Measurements from ENCODE around the gene DNAJC27.

The DNAJC27 gene

GRCh38 chr2:24909555-24910177 lies 62.1 kb downstream of the DNAJC27 start:
- Histone ChIP-seq H3K4me3 (ENCODE audit: low read length, poor library complexity, severe bottlenecking) (no peak overlapping the region), H3K79me2 (ENCODE audit: insufficient read depth, low read length) (peaks cover 82% of the 10 kb centered on the region), H3K9ac (ENCODE audit: low read depth, low read length, poor library complexity, severe bottlenecking) (no peak overlapping the region), H3K4me1 (ENCODE audit: insufficient read depth, low read length, poor library complexity, severe bottlenecking) (peaks cover 21% of the 10 kb centered on the region), H3K27me3 (ENCODE audit: insufficient read depth, low read length, poor library complexity, severe bottlenecking) (no peaks in the 10 kb centered on the region), H3K4me2 (ENCODE audit: low read depth, low read length, poor library complexity, severe bottlenecking) (peak overlapping the region; percentile 15), H3K9me3 (ENCODE audit: insufficient read depth, low read depth, low read length) (no peaks in the 10 kb centered on the region), H3F3A (ENCODE audit: low read depth) (no peaks in the 10 kb centered on the region), H3K36me3 (ENCODE audit: insufficient read depth, low read length) (peaks cover 11% of the 10 kb centered on the region; the same call in 1 of the 2 replicates), H2AFZ (ENCODE audit: low read length) (no peak overlapping the region), H4K20me1 (ENCODE audit: insufficient read depth, low read length, poor library complexity, severe bottlenecking) (peaks cover 20% of the 10 kb centered on the region), H3K9me2 (replicated peaks; ENCODE audit: low read depth, low read length) (no peaks in the 10 kb centered on the region)
- no peak for TF ChIP-seq CTCF (conservative IDR thresholded peaks at IDR 0.05; ENCODE audit: low read length)
- TF ChIP-seq EZH2phosphoT487 (IDR thresholded peaks at IDR 0.05; ENCODE audit: borderline replicate concordance), result no peak

DNA sequence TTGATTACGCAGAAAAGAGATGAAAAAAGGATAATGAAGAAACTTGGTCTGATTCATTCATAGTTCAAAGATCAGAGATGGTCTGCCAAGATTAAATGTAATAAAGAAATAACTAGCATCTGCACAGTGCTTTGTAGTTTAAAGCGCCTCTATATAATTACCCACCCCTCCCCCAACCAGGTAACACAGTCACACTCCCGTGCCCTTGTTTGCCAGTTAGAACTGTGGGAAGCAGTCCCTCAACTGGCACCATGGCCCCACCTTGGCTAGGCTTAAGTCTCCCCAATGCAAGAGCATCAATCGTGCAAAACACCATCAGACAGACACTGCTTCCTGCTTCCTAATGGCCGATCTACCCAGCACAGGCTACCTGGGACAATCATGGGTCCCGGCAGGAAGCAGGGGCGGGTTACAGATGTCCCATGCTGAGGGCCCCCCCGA lies 63.3 kb downstream of the DNAJC27 start:
- Histone ChIP-seq H2AFZ (ENCODE audit: low read length) (no peak overlapping the region), H3K4me1 (ENCODE audit: insufficient read depth, low read length, poor library complexity, severe bottlenecking) (peaks cover 19% of the 10 kb centered on the region), H3K9me2 (replicated peaks; ENCODE audit: low read depth, low read length) (no peaks in the 10 kb centered on the region), H4K20me1 (ENCODE audit: insufficient read depth, low read length, poor library complexity, severe bottlenecking) (peaks cover 10% of the 10 kb centered on the region), H3K9me3 (ENCODE audit: insufficient read depth, low read depth, low read length) (no peaks in the 10 kb centered on the region), H3F3A (ENCODE audit: low read depth) (no peaks in the 10 kb centered on the region), H3K27me3 (ENCODE audit: insufficient read depth, low read length, poor library complexity, severe bottlenecking) (no peaks in the 10 kb centered on the region), H3K36me3 (ENCODE audit: insufficient read depth, low read length) (peaks cover 12% of the 10 kb centered on the region; the same call in 1 of the 2 replicates), H3K4me3 (ENCODE audit: low read length, poor library complexity, severe bottlenecking) (no peak overlapping the region), H3K79me2 (ENCODE audit: insufficient read depth, low read length) (peaks cover 70% of the 10 kb centered on the region), H3K4me2 (ENCODE audit: low read depth, low read length, poor library complexity, severe bottlenecking) (peak overlapping the region; percentile 15), H3K9ac (ENCODE audit: low read depth, low read length, poor library complexity, severe bottlenecking) (no peak overlapping the region)
- TF ChIP-seq EZH2phosphoT487 (IDR thresholded peaks at IDR 0.05; ENCODE audit: borderline replicate concordance) (no peak), CTCF (conservative IDR thresholded peaks at IDR 0.05; ENCODE audit: low read length) (no peak)

- no peak overlapping the region for H2AFZ ChIP-seq (ENCODE audit: low read length)
- no peak overlapping the region for H3K9ac ChIP-seq (ENCODE audit: low read depth, low read length, poor library complexity, severe bottlenecking)
- no peaks in the 10 kb centered on the region for H3K9me3 ChIP-seq (ENCODE audit: insufficient read depth, low read depth, low read length)
- peaks cover 5% of the 10 kb centered on the region for H4K20me1 ChIP-seq (ENCODE audit: insufficient read depth, low read length, poor library complexity, severe bottlenecking)
- peaks cover 62% of the 10 kb centered on the region for H3K79me2 ChIP-seq (ENCODE audit: insufficient read depth, low read length)
- no peaks in the 10 kb centered on the region for H3K9me2 ChIP-seq (replicated peaks; ENCODE audit: low read depth, low read length)
- H3K4me3 ChIP-seq (ENCODE audit: low read length, poor library complexity, severe bottlenecking), result no peak overlapping the region
- no peaks in the 10 kb centered on the region for H3F3A ChIP-seq (ENCODE audit: low read depth)
- no peak overlapping the region for H3K4me2 ChIP-seq (ENCODE audit: low read depth, low read length, poor library complexity, severe bottlenecking)
- no peaks in the 10 kb centered on the region for H3K27me3 ChIP-seq (ENCODE audit: insufficient read depth, low read length, poor library complexity, severe bottlenecking)
- no peak for TF ChIP-seq CTCF (conservative IDR thresholded peaks at IDR 0.05; ENCODE audit: low read length)
- TF ChIP-seq EZH2phosphoT487 (IDR thresholded peaks at IDR 0.05; ENCODE audit: borderline replicate concordance), result no peak
- peaks cover 10% of the 10 kb centered on the region for H3K4me1 ChIP-seq (ENCODE audit: insufficient read depth, low read length, poor library complexity, severe bottlenecking)
- H3K36me3 ChIP-seq (ENCODE audit: insufficient read depth, low read length), result peaks cover 25% of the 10 kb centered on the region; the same call in 1 of the 2 replicates
Measured at GRCh38 chr2:24907116-24907515, 64.6 kb downstream of the DNAJC27 start.
